Forelimb muscle (tissue), 1 donor: ENCODE data around the gene GNB5. TPM values are rescaled to one million over a fixed set of nuclear protein-coding genes. Genes with fewer than 3 reads are reported as not detected.
"Not testable (repeated sequence)": the region's sequence is repeated elsewhere in the genome, so short reads cannot be mapped to it uniquely, and the experiment has no call there.

Source experiments
- DNase-seq: peaks from one replicate; pipeline ENCODE4 v3.0.0-alpha.2; 2013; ENCODE audit warnings: low read depth
- polyA plus RNA-seq: library from polyadenylated mRNA; unstranded; fragments of 120-200 nt; gene quantifications from one replicate; pipeline ENCODE4 v1.2.1, GENCODE V29; 2013; ENCODE audit not compliant: insufficient read length

Gene GNB5
- polyA plus RNA-seq, 1 donor = 5.5 TPM

- not testable (repeated sequence) for DNase-seq
Measured at GRCh38 chr15:52170199-52170598, 21.0 kb downstream of the GNB5 start.

GRCh38 chr15:52165494-52166131 lies 25.6 kb downstream of the GNB5 start:
- DNase-seq = not testable (repeated sequence)

GRCh38 chr15:52164631-52165265 lies 26.4 kb downstream of the GNB5 start:
- DNase-seq = no peak

GRCh38 chr15:52163321-52164190 lies 27.6 kb downstream of the GNB5 start:
- DNase-seq = no peak

- no peak for DNase-seq
Measured at GRCh38 chr15:52162876-52163275, 28.3 kb downstream of the GNB5 start.

- DNase-seq = no peak
Measured at GRCh38 chr15:52162260-52162659, 28.9 kb downstream of the GNB5 start.

- no peak for DNase-seq
Measured at GRCh38 chr15:52161406-52161966, 29.7 kb downstream of the GNB5 start.

- DNase-seq = no peak
Measured at GRCh38 chr15:52159645-52160044, 31.5 kb downstream of the GNB5 start.

GRCh38 chr15:52158084-52158765 lies 33.0 kb downstream of the GNB5 start:
- DNase-seq = no peak

- no peak for DNase-seq
Measured at GRCh38 chr15:52155878-52156277, 35.3 kb downstream of the GNB5 start.

GRCh38 chr15:52154896-52155865 lies 36.0 kb downstream of the GNB5 start:
- no peak for DNase-seq

GRCh38 chr15:52153900-52154895 lies 37.0 kb downstream of the GNB5 start:
- no peak for DNase-seq

GRCh38 chr15:52151353-52151752 lies 39.8 kb downstream of the GNB5 start:
- no peak for DNase-seq

- DNase-seq = no peak
Measured at GRCh38 chr15:52150871-52151270, 40.3 kb downstream of the GNB5 start.

GRCh38 chr15:52150043-52150825 lies 41.0 kb downstream of the GNB5 start:
- DNase-seq = no peak

GRCh38 chr15:52148403-52148802 lies 42.8 kb downstream of the GNB5 start:
- DNase-seq = no peak

GRCh38 chr15:52146776-52147175 lies 44.4 kb downstream of the GNB5 start:
- no peak for DNase-seq

- DNase-seq = no peak
Measured at GRCh38 chr15:52146261-52146660, 44.9 kb downstream of the GNB5 start.
